ENCODE results near the gene DNAJC27. TPM values are rescaled to one million over a fixed set of nuclear protein-coding genes. Genes with fewer than 3 reads are reported as not detected.
A peak's percentile ranks its signal among the peaks of the same experiment; 100 is the strongest.
"Not testable (repeated sequence)": the region's sequence is repeated elsewhere in the genome, so short reads cannot be mapped to it uniquely, and the experiment has no call there.

The DNAJC27 gene
- 1 to 10 TPM; 1.9 to 4.7 (median 3.2) TPM for total RNA-seq
- 1 to 10 TPM; 1.8 to 3.6 TPM for polyA plus RNA-seq

- DNase-seq (peak; percentile 97 to 99 (median 98)), FAIRE-seq (no peak), ATAC-seq (peak; percentile 93 to 96 (median 94))
- no peaks in the 10 kb centered on the region for H3K27me3 ChIP-seq
- WGBS, 2 donors, result 0% methylated on average over 63 to 72 of the region's 72 CpGs
- H3K36me3 ChIP-seq, result peaks cover 0 to 8% (median 5%) of the 10 kb centered on the region in 3 donors
- no peaks in the 10 kb centered on the region for H3K9me3 ChIP-seq
- H3K4me3 ChIP-seq, result peak within 1 kb of the TSS; percentile 48 to 68 (median 66)
- intact Hi-C loops (cut with DNase I), result loop anchor here in 1 of 3 donors (10.0 kb wide), 1 partner anchor 163 kb away; no protein-coding TSS in a partner anchor
- peak within 1 kb of the TSS; percentile 98 to 100 (median 98) for H3K27ac ChIP-seq
- TF ChIP-seq, protein P1, sequence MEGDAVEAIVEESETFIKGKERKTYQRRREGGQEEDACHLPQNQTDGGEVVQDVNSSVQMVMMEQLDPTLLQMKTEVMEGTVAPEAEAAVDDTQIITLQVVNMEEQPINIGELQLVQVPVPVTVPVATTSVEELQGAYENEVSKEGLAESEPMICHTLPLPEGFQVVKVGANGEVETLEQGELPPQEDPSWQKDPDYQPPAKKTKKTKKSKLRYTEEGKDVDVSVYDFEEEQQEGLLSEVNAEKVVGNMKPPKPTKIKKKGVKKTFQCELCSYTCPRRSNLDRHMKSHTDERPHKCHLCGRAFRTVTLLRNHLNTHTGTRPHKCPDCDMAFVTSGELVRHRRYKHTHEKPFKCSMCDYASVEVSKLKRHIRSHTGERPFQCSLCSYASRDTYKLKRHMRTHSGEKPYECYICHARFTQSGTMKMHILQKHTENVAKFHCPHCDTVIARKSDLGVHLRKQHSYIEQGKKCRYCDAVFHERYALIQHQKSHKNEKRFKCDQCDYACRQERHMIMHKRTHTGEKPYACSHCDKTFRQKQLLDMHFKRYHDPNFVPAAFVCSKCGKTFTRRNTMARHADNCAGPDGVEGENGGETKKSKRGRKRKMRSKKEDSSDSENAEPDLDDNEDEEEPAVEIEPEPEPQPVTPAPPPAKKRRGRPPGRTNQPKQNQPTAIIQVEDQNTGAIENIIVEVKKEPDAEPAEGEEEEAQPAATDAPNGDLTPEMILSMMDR (IDR thresholded peaks at IDR 0.05), result no peak
- H3K4me1 ChIP-seq, result peaks cover 0 to 12% (median 6%) of the 10 kb centered on the region in 3 donors
Measured at GRCh38 chr2:24971536-24972314, at the start of gene DNAJC27. TSS of gene DNAJC27 (minus strand) at chr2:24971955. CDS start at chr2:24971904, 51 bp downstream.

- intact Hi-C loops (cut with DNase I), result no loop called here
- no peaks in the 10 kb centered on the region for H3K4me1 ChIP-seq
- no peaks in the 10 kb centered on the region for H3K36me3 ChIP-seq
- H3K27me3 ChIP-seq, result no peaks in the 10 kb centered on the region
- H3K9me3 ChIP-seq, result no peaks in the 10 kb centered on the region
- 84 to 88% methylated on average over 7 of the region's 7 CpGs for WGBS, 2 donors
- no peak for ATAC-seq
- TF ChIP-seq, protein P1 (IDR thresholded peaks at IDR 0.05), result no peak
- no peak overlapping the region for H3K27ac ChIP-seq
- FAIRE-seq, result no peak
- no peak for DNase-seq
- no peak overlapping the region for H3K4me3 ChIP-seq
Measured at GRCh38 chr2:25018681-25019080, 46.9 kb upstream of the DNAJC27 start.

GRCh38 chr2:25014631-25015030 lies 42.9 kb upstream of the DNAJC27 start:
- no peak overlapping the region for H3K4me3 ChIP-seq
- 89 to 90% methylated on average over 9 of the region's 9 CpGs for WGBS, 2 donors
- TF ChIP-seq, protein P1 (IDR thresholded peaks at IDR 0.05), result no peak
- FAIRE-seq, result no peak
- no peaks in the 10 kb centered on the region for H3K9me3 ChIP-seq
- ATAC-seq, result no peak
- no peak for DNase-seq
- H3K27ac ChIP-seq, result no peak overlapping the region
- intact Hi-C loops (cut with DNase I), result no loop called here
- H3K4me1 ChIP-seq, result no peaks in the 10 kb centered on the region
- H3K27me3 ChIP-seq, result no peaks in the 10 kb centered on the region
- H3K36me3 ChIP-seq, result no peaks in the 10 kb centered on the region

GRCh38 chr2:25011342-25011741 lies 39.6 kb upstream of the DNAJC27 start:
- ATAC-seq; H3K9me3 ChIP-seq; FAIRE-seq; H3K36me3 ChIP-seq; H3K27ac ChIP-seq; H3K27me3 ChIP-seq; intact Hi-C loops (cut with DNase I); DNase-seq; H3K4me3 ChIP-seq; H3K4me1 ChIP-seq: not testable (repeated sequence)
- 92 to 95% methylated on average over 2 of the region's 2 CpGs for WGBS, 2 donors

- intact Hi-C loops (cut with DNase I), result no loop called here
- FAIRE-seq (no peak), ATAC-seq (no peak), DNase-seq (no peak)
- no peaks in the 10 kb centered on the region for H3K9me3 ChIP-seq
- H3K4me3 ChIP-seq, result no peak overlapping the region
- TF ChIP-seq, protein P1 (IDR thresholded peaks at IDR 0.05), result no peak
- H3K36me3 ChIP-seq, result no peaks in the 10 kb centered on the region
- no peaks in the 10 kb centered on the region for H3K4me1 ChIP-seq
- WGBS, 2 donors, result 76 to 81% methylated on average over 11 of the region's 11 CpGs
- H3K27ac ChIP-seq, result no peak overlapping the region
- H3K27me3 ChIP-seq, result no peaks in the 10 kb centered on the region
Measured at GRCh38 chr2:25009954-25010353, 38.2 kb upstream of the DNAJC27 start.

All from pancreas (tissue), 10 donors.